B cell (primary cell): ENCODE results near the gene CDC45. TPM values are rescaled to one million over a fixed set of nuclear protein-coding genes. Genes with fewer than 3 reads are reported as not detected.

ENCODE experiments used
- ATAC-seq: fragments of 200-7000 bp; cut with Tn5 transposase; one replicate; pipeline ENCODE4 v1.10.0; 2021; ENCODE audit warnings: low read depth, mild to moderate bottlenecking, moderate number of reproducible peaks, moderate library complexity
- CTCF ChIA-PET: fragments of 350-600 bp; sonication (Branson Sonifier 250); formaldehyde crosslinking; loops from one replicate; lab custom pipeline; 2021; ENCODE audit warnings: antibody characterized with exemption, inconsistent platforms; lab: Charles Lee
- POLR2A ChIA-PET: fragments of 350-600 bp; sonication (Branson Sonifier 250); formaldehyde crosslinking; loops from one replicate; lab custom pipeline; 2021; ENCODE audit warnings: antibody characterized with exemption; lab: Charles Lee
- DNase-seq: peaks from one replicate; pipeline ENCODE4 v3.0.0; 2013
- H2AFZ ChIP-seq: 2 replicates; pipeline ENCODE4 v1.6.1; 2012; ENCODE audit warnings: mild to moderate bottlenecking, low read depth, low read length; ENCODE audit not compliant: insufficient read depth, poor library complexity, severe bottlenecking
- H3K27ac ChIP-seq, 2 donors: 1 replicate in 1 of 2; 2 replicates in 1 of 2; pipeline ENCODE4 v1.5.1; 2012 to 2013; ENCODE audit warnings: low read length in 2 of 2, mild to moderate bottlenecking in 2 of 2, moderate library complexity in 1 of 2
- H3K27me3 ChIP-seq, 4 experiments: fragments of 200-600 bp in 1 of 4; sonication (generic) in 1 of 4; replicated peaks in 1 of 4; 1 replicate in 2 of 4; 2 replicates in 2 of 4; pipeline versions ENCODE4 v1.6.1 to v1.7.0; 2013 to 2016; ENCODE audit warnings: low read length in 3 of 4, mild to moderate bottlenecking in 2 of 4, mixed read lengths in 1 of 4, moderate library complexity in 1 of 4; ENCODE audit not compliant: insufficient read depth in 4 of 4, control insufficient read depth in 3 of 4; ENCODE audit errors: control extremely low read depth in 1 of 4
- H3K36me3 ChIP-seq, 2 experiments: replicated peaks in 1 of 2; 1 replicate in 1 of 2; 2 replicates in 1 of 2; pipeline versions ENCODE4 v1.6.1 to v1.7.1; 2013; ENCODE audit warnings: low read length in 1 of 2; ENCODE audit not compliant: insufficient read depth in 2 of 2, control insufficient read depth in 1 of 2; ENCODE audit errors: control extremely low read depth in 1 of 2, extremely low read depth in 1 of 2
- H3K4me1 ChIP-seq, 2 donors: fragments of 200-600 bp in 1 of 2; sonication (generic) in 1 of 2; 1 replicate in 1 of 2; 2 replicates in 1 of 2; pipeline versions ENCODE4 v1.5.1 to v1.6.1; 2013 to 2017; ENCODE audit warnings: low read length in 2 of 2; ENCODE audit not compliant: control insufficient read depth in 2 of 2, insufficient read depth in 2 of 2
- H3K4me2 ChIP-seq: replicated peaks from 2 replicates; pipeline ENCODE3; 2012; ENCODE audit warnings: mild to moderate bottlenecking, low read depth, low read length; ENCODE audit not compliant: poor library complexity, severe bottlenecking
- H3K4me3 ChIP-seq, 5 experiments: fragments of 200-600 bp in 1 of 5; sonication (generic) in 1 of 5; 1 replicate in 3 of 5; 2 replicates in 2 of 5; pipeline versions ENCODE4 v1.5.1 to v1.7.0; 2011 to 2016; ENCODE audit warnings: low read length in 4 of 5, mild to moderate bottlenecking in 4 of 5, low read depth in 2 of 5, control low read depth in 1 of 5, moderate library complexity in 1 of 5; ENCODE audit not compliant: insufficient read depth in 1 of 5; ENCODE audit errors: control extremely low read depth in 1 of 5, extremely low read depth in 1 of 5
- H3K79me2 ChIP-seq: fragments of 200-600 bp; sonication (generic); one replicate; pipeline ENCODE4 v1.6.0; 2016; ENCODE audit warnings: low read length; ENCODE audit not compliant: control insufficient read depth, insufficient read depth
- H3K9ac ChIP-seq: fragments of 200-600 bp; sonication (generic); 2 replicates; pipeline ENCODE4 v1.6.1; 2017; ENCODE audit warnings: mild to moderate bottlenecking, low read length, moderate library complexity
- H3K9me3 ChIP-seq, 3 donors: one replicate each; pipeline versions ENCODE4 v1.6.1 to v1.7.1; 2013; ENCODE audit warnings: low read length in 2 of 3; ENCODE audit not compliant: control insufficient read depth in 2 of 3, insufficient read depth in 1 of 3; ENCODE audit errors: control extremely low read depth in 1 of 3
- H4K20me1 ChIP-seq: 2 replicates; pipeline ENCODE4 v1.6.0; 2012; ENCODE audit warnings: mild to moderate bottlenecking, low read length; ENCODE audit not compliant: insufficient read depth, control insufficient read depth, poor library complexity, severe bottlenecking
- H3K27ac Mint-ChIP-seq: one replicate; pipeline ENCODE4 v1.8.0; 2021; ENCODE audit warnings: mixed read lengths
- H3K27me3 Mint-ChIP-seq: one replicate; pipeline ENCODE4 v1.8.0; 2021; ENCODE audit warnings: mixed read lengths
- H3K4me1 Mint-ChIP-seq: one replicate; pipeline ENCODE4 v1.8.0; 2021; ENCODE audit warnings: mixed read lengths
- H3K4me3 Mint-ChIP-seq: one replicate; pipeline ENCODE4 v1.8.0; 2021; ENCODE audit warnings: mixed read lengths
- H3K9me3 Mint-ChIP-seq: one replicate; pipeline ENCODE4 v1.8.0; 2022; ENCODE audit warnings: mixed read lengths; ENCODE audit not compliant: insufficient read depth
- CTCF ChIP-seq: fragments of 200-600 bp; IDR thresholded peaks from one replicate; pipeline ENCODE4 v1.8.0; 2022; ENCODE audit warnings: antibody characterized with exemption, mild to moderate bottlenecking
- EZH2 ChIP-seq: IDR thresholded peaks from 2 replicates; pipeline ENCODE4 v1.6.1; 2012; ENCODE audit warnings: borderline replicate concordance, low read depth, mild to moderate bottlenecking, moderate library complexity, low read length; ENCODE audit not compliant: insufficient read depth, poor library complexity, severe bottlenecking
- WGBS: methylation state at CpG from one replicate; pipeline ENCODE4 v1.1.5; 2013; ENCODE audit warnings: missing lambda C conversion rate; ENCODE audit not compliant: insufficient coverage; 5-methylcytosine and 5-hydroxymethylcytosine counted together
- intact Hi-C: fragments of 100-400 bp; cut with micrococcal nuclease; formaldehyde crosslinking; loops from one replicate; pipeline ENCODE4 v1.10.0; 2022
- polyA plus RNA-seq: library from polyadenylated mRNA; depleted of rRNA; stranded (reverse); fragments of >200 nt; gene quantifications from 2 replicates; pipeline ENCODE4 v1.2.3, GENCODE V29; 2012
- total RNA-seq, 2 donors: library from RNA; stranded (reverse); fragments of 120-200 nt in 1 of 2; gene quantifications; 1 replicate in 1 of 2; 2 replicates in 1 of 2; pipeline versions ENCODE4 v1.2.3 to v1.2.4, GENCODE V29; 2013 to 2022

The CDC45 gene
- total and polyA plus RNA-seq, 2 donors (not counting 1 experiment from before 2014, with no cell fraction given) = 0.49 to 1.4 TPM

DNA sequence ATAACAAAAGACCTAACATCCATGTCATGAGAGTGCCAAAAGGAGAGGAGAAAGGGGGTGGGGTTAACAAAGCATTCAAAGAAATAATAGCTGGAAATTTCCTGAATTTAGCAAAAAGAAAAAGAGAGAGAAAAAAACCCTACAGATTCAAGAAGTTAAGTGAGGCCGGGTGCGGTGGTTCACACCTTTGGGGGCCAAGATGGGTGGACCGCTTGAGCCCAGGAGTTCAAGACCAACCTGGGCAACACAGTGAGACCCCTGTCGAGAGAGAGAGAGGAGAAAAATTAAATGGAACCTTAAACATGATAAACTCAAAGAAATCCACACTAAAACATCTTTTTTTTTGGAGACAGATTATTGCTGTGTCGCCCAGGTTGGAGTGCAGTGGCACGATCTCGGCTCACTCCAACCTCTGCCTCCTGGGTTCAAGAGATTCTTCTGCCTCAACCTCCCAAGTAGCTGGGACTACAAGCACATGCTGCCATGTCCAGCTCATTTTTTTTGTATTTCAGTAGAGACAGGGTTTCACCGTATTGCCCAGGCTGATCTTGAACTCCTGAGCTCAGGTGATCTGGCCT, 53.4 kb downstream of the CDC45 start:
- Histone ChIP-seq H3K27ac (no peak overlapping the region), H3K27me3 (peaks cover 0 to 4% (median 0%) of the 10 kb centered on the region in 4 experiments), H3K79me2 (no peaks in the 10 kb centered on the region), H3K4me1 (no peaks in the 10 kb centered on the region), H3K4me3 (no peak overlapping the region), H3K36me3 (no peaks in the 10 kb centered on the region), H4K20me1 (no peaks in the 10 kb centered on the region), H2AFZ (no peak overlapping the region), H3K9me3 (no peaks in the 10 kb centered on the region), H3K4me2 (no peak overlapping the region), H3K9ac (no peak overlapping the region)
- H3K9me3 Mint-ChIP-seq = no peaks in the 10 kb centered on the region
- TF ChIP-seq CTCF = no peak
- TF ChIP-seq EZH2 = no peak
- intact Hi-C loops = no loop called here
- ChIA-PET CTCF (no interaction called here), POLR2A (interaction anchor here (0.6 kb wide), 1 partner anchor 10 kb away, joined by 10 read pairs; no protein-coding TSS in a partner anchor)
- peaks cover 17% of the 10 kb centered on the region for H3K27me3 Mint-ChIP-seq
- no peak overlapping the region for H3K4me3 Mint-ChIP-seq
- WGBS = 96% methylated on average over 4 of the region's 8 CpGs
- ATAC-seq (no peak), DNase-seq (no peak)
- H3K27ac Mint-ChIP-seq = no peak overlapping the region
- H3K4me1 Mint-ChIP-seq = no peaks in the 10 kb centered on the region

GRCh38 chr22:19533857-19534256, 54.1 kb downstream of the CDC45 start:
- POLR2A ChIA-PET = no interaction called here

More at GRCh38 chr22:19533857-19534256, 54.1 kb downstream of the CDC45 start:
- Mint-ChIP-seq H3K27ac (no peak overlapping the region), H3K9me3 (no peaks in the 10 kb centered on the region), H3K27me3 (peaks cover 22% of the 10 kb centered on the region), H3K4me3 (no peak overlapping the region), H3K4me1 (no peaks in the 10 kb centered on the region)
- no peak overlapping the region for H3K4me2 ChIP-seq
- no peaks in the 10 kb centered on the region for H3K79me2 ChIP-seq
- H4K20me1 ChIP-seq = no peaks in the 10 kb centered on the region
- intact Hi-C loops = no loop called here
- no peak for TF ChIP-seq EZH2
- no peak for TF ChIP-seq CTCF
- H3K9me3 ChIP-seq = no peaks in the 10 kb centered on the region
- CTCF ChIA-PET = no interaction called here
- H3K36me3 ChIP-seq = no peaks in the 10 kb centered on the region
- no peak overlapping the region for H3K9ac ChIP-seq
- peaks cover 0 to 4% (median 0%) of the 10 kb centered on the region in 4 experiments for H3K27me3 ChIP-seq
- H3K4me3 ChIP-seq = no peak overlapping the region
- H3K27ac ChIP-seq = no peak overlapping the region
- DNase-seq (no peak), ATAC-seq (no peak)
- H3K4me1 ChIP-seq = no peaks in the 10 kb centered on the region
- no peak overlapping the region for H2AFZ ChIP-seq
